IMR-90 (cell line): ENCODE data around the gene SLC6A11. TPM values are rescaled to one million over a fixed set of nuclear protein-coding genes. Genes with fewer than 3 reads are reported as not detected.

Experiments
- ATAC-seq: fragments of 200-7000 bp; cut with Tn5 transposase; 2 replicates; pipeline ENCODE4 v1.9.1; 2020; ENCODE audit warnings: low read depth, mild to moderate bottlenecking, moderate library complexity
- BruUV-seq: library from RNA; stranded (reverse); fragments of 400-500 nt; replicated peaks from 2 replicates; lab custom pipeline; 2021; lab: Mats Ljungman, UMichigan
- CTCF ChIA-PET: fragments of 300-600 bp; formaldehyde crosslinking; extraction: SDS; loops from one replicate; lab custom pipeline; 2021; ENCODE audit warnings: antibody characterized with exemption; lab: Yijun Ruan, JAX
- POLR2A ChIA-PET: fragments of 300-600 bp; sonication (Branson Sonifier 250); formaldehyde crosslinking; loops from one replicate; lab custom pipeline; 2022; ENCODE audit warnings: antibody characterized with exemption; ENCODE audit not compliant: unreplicated experiment; lab: Charles Lee
- DNase-seq: peaks from one replicate; pipeline ENCODE4 v3.0.0; 2013
- H2AFZ ChIP-seq: replicated peaks from 2 replicates; pipeline ENCODE3; 2013; ENCODE audit warnings: low read length, mild to moderate bottlenecking; ENCODE audit not compliant: poor library complexity
- H2AK5ac ChIP-seq: 2 replicates; pipeline ENCODE4 v1.6.1; 2013; ENCODE audit warnings: low read depth, low read length, inconsistent platforms
- H2AK9ac ChIP-seq: replicated peaks from 2 replicates; pipeline ENCODE3; 2013; ENCODE audit warnings: mild to moderate bottlenecking, low read depth, low read length, moderate library complexity; ENCODE audit not compliant: poor library complexity
- H2BK120ac ChIP-seq: 2 replicates; pipeline ENCODE4 v1.6.1; 2013; ENCODE audit warnings: low read depth, low read length, inconsistent platforms
- H2BK15ac ChIP-seq: 3 replicates; pipeline ENCODE4 v1.6.1; 2013; ENCODE audit warnings: low read depth, low read length, inconsistent platforms
- H2BK20ac ChIP-seq: 2 replicates; pipeline ENCODE4 v1.6.1; 2013; ENCODE audit warnings: low read depth, mild to moderate bottlenecking, inconsistent platforms, low read length, moderate library complexity
- H2BK5ac ChIP-seq: 2 replicates; pipeline ENCODE4 v1.6.1; 2013; ENCODE audit warnings: mild to moderate bottlenecking, low read depth, low read length, inconsistent platforms; ENCODE audit not compliant: poor library complexity, severe bottlenecking
- H3K14ac ChIP-seq: replicated peaks from 2 replicates; pipeline ENCODE4 v1.6.1; 2013; ENCODE audit warnings: low read depth, low read length, inconsistent platforms
- H3K18ac ChIP-seq: 2 replicates; pipeline ENCODE4 v1.6.1; 2013; ENCODE audit warnings: low read depth, low read length, control low read depth
- H3K23ac ChIP-seq: 2 replicates; pipeline ENCODE4 v1.6.1; 2013; ENCODE audit warnings: low read depth, low read length, inconsistent platforms
- H3K27ac ChIP-seq: 2 replicates; pipeline ENCODE4 v1.5.1; 2013; ENCODE audit warnings: mild to moderate bottlenecking, control low read depth, low read length; ENCODE audit not compliant: insufficient read depth
- H3K27me3 ChIP-seq: 2 replicates; pipeline ENCODE4 v1.6.1; 2013; ENCODE audit warnings: low read length; ENCODE audit not compliant: control insufficient read depth, insufficient read depth
- H3K36me3 ChIP-seq: 2 replicates; pipeline ENCODE4 v1.6.1; 2013; ENCODE audit warnings: low read length, mixed read lengths; ENCODE audit not compliant: control insufficient read depth, insufficient read depth
- H3K4ac ChIP-seq: 2 replicates; pipeline ENCODE4 v1.6.1; 2013; ENCODE audit warnings: low read depth, low read length, inconsistent platforms
- H3K4me1 ChIP-seq: 2 replicates; pipeline ENCODE4 v1.6.1; 2013; ENCODE audit warnings: low read length, mixed read lengths; ENCODE audit not compliant: control insufficient read depth, insufficient read depth
- H3K4me2 ChIP-seq: 2 replicates; pipeline ENCODE4 v1.6.1; 2013; ENCODE audit warnings: low read depth, mild to moderate bottlenecking, control low read depth, low read length, moderate library complexity
- H3K4me3 ChIP-seq: 2 replicates; pipeline ENCODE4 v1.5.1; 2013; ENCODE audit warnings: low read depth, mild to moderate bottlenecking, control low read depth, low read length, moderate library complexity; ENCODE audit not compliant: insufficient read depth
- H3K56ac ChIP-seq: 2 replicates; pipeline ENCODE4 v1.6.1; 2013; ENCODE audit warnings: low read length, inconsistent platforms; ENCODE audit not compliant: insufficient read depth; ENCODE audit errors: extremely low read depth
- H3K79me1 ChIP-seq, 2 experiments: 2 replicates each; pipeline ENCODE4 v1.6.1; 2013; ENCODE audit warnings: low read length in 2 of 2, inconsistent platforms in 1 of 2, low read depth in 1 of 2
- H3K9ac ChIP-seq: 2 replicates; pipeline ENCODE4 v1.6.1; 2013; ENCODE audit warnings: low read depth, low read length, control low read depth
- H3K9me1 ChIP-seq: 2 replicates; pipeline ENCODE4 v1.6.1; 2013; ENCODE audit warnings: low read length, inconsistent platforms; ENCODE audit not compliant: insufficient read depth
- H3K9me3 ChIP-seq: 2 replicates; pipeline ENCODE4 v1.6.1; 2013; ENCODE audit warnings: low read length; ENCODE audit not compliant: control insufficient read depth, insufficient read depth
- H4K20me1 ChIP-seq: 2 replicates; pipeline ENCODE4 v1.6.1; 2013; ENCODE audit warnings: low read length, inconsistent platforms; ENCODE audit not compliant: insufficient read depth
- H4K5ac ChIP-seq: 2 replicates; pipeline ENCODE4 v1.6.1; 2013; ENCODE audit warnings: mild to moderate bottlenecking, low read depth, low read length, control low read depth
- H4K8ac ChIP-seq, 2 experiments: 2 replicates each; pipeline ENCODE4 v1.6.1; 2013; ENCODE audit warnings: low read depth in 2 of 2, low read length in 2 of 2, control low read depth in 1 of 2, inconsistent platforms in 1 of 2
- H4K91ac ChIP-seq: 2 replicates; pipeline ENCODE4 v1.6.1; 2013; ENCODE audit warnings: low read depth, low read length, inconsistent platforms; ENCODE audit not compliant: insufficient read depth
- BHLHE40 ChIP-seq: fragments of 150-350 bp; IDR thresholded peaks from 2 replicates; pipeline ENCODE4 v1.6.1; 2016; ENCODE audit warnings: mild to moderate bottlenecking, low read depth, low read length
- CEBPB ChIP-seq: IDR thresholded peaks from 2 replicates; pipeline ENCODE4 v1.6.1; 2012; ENCODE audit warnings: low read depth, low read length, improper control_type of control experiment
- CHD1 ChIP-seq: IDR thresholded peaks from 2 replicates; pipeline ENCODE4 v1.6.1; 2012; ENCODE audit warnings: low read depth, low read length, improper control_type of control experiment
- CTCF ChIP-seq: conservative IDR thresholded peaks from 2 replicates; pipeline ENCODE4 v1.5.1; 2012; ENCODE audit warnings: mild to moderate bottlenecking, low read depth, low read length, improper control_type of control experiment
- ELK1 ChIP-seq: fragments of 150-350 bp; IDR thresholded peaks from 2 replicates; pipeline ENCODE4 v1.6.1; 2016; ENCODE audit warnings: low read depth, mild to moderate bottlenecking, low read length, moderate library complexity, borderline replicate concordance
- FOS ChIP-seq: fragments of 150-350 bp; IDR thresholded peaks from 2 replicates; pipeline ENCODE4 v1.6.1; 2016; ENCODE audit warnings: low read depth, low read length
- MAFK ChIP-seq: IDR thresholded peaks from 2 replicates; pipeline ENCODE4 v1.6.1; 2012; ENCODE audit warnings: low read depth, low read length, improper control_type of control experiment
- MAZ ChIP-seq: IDR thresholded peaks from 2 replicates; pipeline ENCODE4 v1.6.1; 2012; ENCODE audit warnings: low read depth, mild to moderate bottlenecking, low read length, improper control_type of control experiment, moderate library complexity, borderline replicate concordance
- MXI1 ChIP-seq: IDR thresholded peaks from 2 replicates; pipeline ENCODE4 v1.6.1; 2012; ENCODE audit warnings: low read depth, mild to moderate bottlenecking, low read length, moderate library complexity, borderline replicate concordance
- NFE2L2 ChIP-seq: fragments of 150-350 bp; IDR thresholded peaks from 2 replicates; pipeline ENCODE4 v1.6.1; 2016; ENCODE audit warnings: low read depth, mild to moderate bottlenecking, low read length
- POLR2A ChIP-seq: IDR thresholded peaks from 2 replicates; pipeline ENCODE4 v1.6.1; 2012; ENCODE audit warnings: mild to moderate bottlenecking, low read depth, low read length
- RAD21 ChIP-seq: IDR thresholded peaks from 2 replicates; pipeline ENCODE4 v1.6.1; 2012; ENCODE audit warnings: low read length, improper control_type of control experiment
- RCOR1 ChIP-seq: IDR thresholded peaks from 2 replicates; pipeline ENCODE4 v1.6.1; 2012; ENCODE audit warnings: mild to moderate bottlenecking, low read length, improper control_type of control experiment; ENCODE audit not compliant: insufficient replicate concordance
- RFX5 ChIP-seq: IDR thresholded peaks from 2 replicates; pipeline ENCODE4 v1.8.0; 2012; ENCODE audit warnings: low read depth, mild to moderate bottlenecking, low read length, moderate library complexity
- SMC3 ChIP-seq: fragments of 150-350 bp; IDR thresholded peaks from 2 replicates; pipeline ENCODE4 v1.6.1; 2016; ENCODE audit warnings: low read depth, mild to moderate bottlenecking, antibody characterized with exemption, low read length, moderate library complexity
- USF2 ChIP-seq: fragments of 150-350 bp; IDR thresholded peaks from 2 replicates; pipeline ENCODE4 v1.6.1; 2017; ENCODE audit warnings: mild to moderate bottlenecking, antibody characterized with exemption, low read length, low read depth
- WGBS, 2 experiments: methylation state at CpG; one replicate each; pipeline versions ENCODE4 v1.1.5 to v1.1.7; 2013; ENCODE audit warnings: missing lambda C conversion rate in 2 of 2; ENCODE audit not compliant: insufficient read length in 1 of 2; ENCODE audit errors: extremely low coverage in 2 of 2; 5-methylcytosine and 5-hydroxymethylcytosine counted together
- dilution Hi-C: fragments of 300-500 bp; cut with HindIII; formaldehyde crosslinking; loops from one replicate; pipeline ENCODE4 v1.14.3; 2018; ENCODE audit warnings: low sequenced_read_pairs; ENCODE audit not compliant: unreplicated experiment
- in situ Hi-C: fragments of 300-500 bp; cut with MboI; formaldehyde crosslinking; loops from 3 replicates; pipeline ENCODE4 v1.14.3; 2019; ENCODE audit warnings: low sequenced_read_pairs, inconsistent platforms, mixed read lengths
- intact Hi-C: fragments of 100-400 bp; cut with micrococcal nuclease; formaldehyde crosslinking; loops from 2 replicates; pipeline ENCODE4 v1.10.0; 2022
- polyA plus RNA-seq, 3 experiments: library from polyadenylated mRNA; depleted of rRNA; stranded (reverse); fragments of >200 nt; gene quantifications; 2 replicates each; pipeline ENCODE4 v1.2.3, GENCODE V29; 2012; ENCODE audit warnings: low replicate concordance in 1 of 3
- total RNA-seq: library from RNA; depleted of rRNA; stranded (reverse); fragments of >200 nt; gene quantifications from 2 replicates; pipeline ENCODE4 v1.2.3, GENCODE V29; 2012

SLC6A11 gene
- total and polyA plus RNA-seq, 2 of the 4 experiments (the other 2 are of a cell fraction) = not detected

- H3K36me3 ChIP-seq = no peaks in the 10 kb centered on the region
- no peak overlapping the region for H3K14ac ChIP-seq
- H3K23ac ChIP-seq = no peak overlapping the region
- H2AK5ac ChIP-seq = no peak overlapping the region
- H4K91ac ChIP-seq = no peak overlapping the region
- no TSS peak for BruUV-seq
- no peak overlapping the region for H2BK20ac ChIP-seq
- H3K27ac ChIP-seq = no peak overlapping the region
- CTCF ChIA-PET = no interaction called here
- no peak overlapping the region for H2AFZ ChIP-seq
- no peaks in the 10 kb centered on the region for H3K4me1 ChIP-seq
- DNase-seq = no peak
- H3K9me3 ChIP-seq = no peaks in the 10 kb centered on the region
- intact Hi-C loops = no loop called here
- no peak overlapping the region for H3K9ac ChIP-seq
- no peak overlapping the region for H3K18ac ChIP-seq
- no peak overlapping the region for H4K5ac ChIP-seq
- no peak for TF ChIP-seq MXI1
- TF ChIP-seq MAZ = no peak
- TF ChIP-seq ELK1 = no peak
- no peak for TF ChIP-seq SMC3
- no peak for TF ChIP-seq RFX5
- TF ChIP-seq BHLHE40 = no peak
- no peak for TF ChIP-seq FOS
- no peak for TF ChIP-seq MAFK
- TF ChIP-seq NFE2L2 = no peak
- no peak for TF ChIP-seq USF2
- TF ChIP-seq CEBPB = no peak
- no peak for TF ChIP-seq CHD1
- no peak for TF ChIP-seq RCOR1
- TF ChIP-seq CTCF = no peak
- TF ChIP-seq POLR2A = no peak
- TF ChIP-seq RAD21 = no peak
- H4K20me1 ChIP-seq = no peaks in the 10 kb centered on the region
- no peak overlapping the region for H2AK9ac ChIP-seq
- dilution Hi-C loops = no loop called here
- H4K8ac ChIP-seq = no peak overlapping the region
- H2BK15ac ChIP-seq = no peak overlapping the region
- no peak overlapping the region for H3K56ac ChIP-seq
- no peak overlapping the region for H3K4me2 ChIP-seq
- no peak overlapping the region for H3K4ac ChIP-seq
- no peak overlapping the region for H2BK5ac ChIP-seq
- no peak overlapping the region for H2BK120ac ChIP-seq
- WGBS, 2 experiments = 92% methylated on average over 4 of the region's 13 CpGs; no CpG with 5 or more reads in 1 of the 2 experiments
- no peaks in the 10 kb centered on the region for H3K9me1 ChIP-seq
- ATAC-seq = no peak
- POLR2A ChIA-PET = no interaction called here
- H3K4me3 ChIP-seq = no peak overlapping the region
- no peaks in the 10 kb centered on the region; the same call in 1 of the 2 replicates for H3K27me3 ChIP-seq
- H3K79me1 ChIP-seq = no peaks in the 10 kb centered on the region
- in situ Hi-C loops = no loop called here
These were observed 85.4 kb downstream of the SLC6A11 start for GRCh38 chr3:10901296-10901945.
